H9 (cell line): ENCODE measurements around the gene NHERF1. TPM values are rescaled to one million over a fixed set of nuclear protein-coding genes. Genes with fewer than 3 reads are reported as not detected.

Source experiments
- DNase-seq: peaks from one replicate; pipeline ENCODE4 v3.0.0-alpha.2; 2017
- H2AFZ ChIP-seq: one replicate; pipeline ENCODE4 v1.6.1; 2013; ENCODE audit warnings: mild to moderate bottlenecking, low read length, control low read depth, moderate library complexity
- H2AK5ac ChIP-seq: 2 replicates; pipeline ENCODE4 v1.6.1; 2013; ENCODE audit warnings: low read length, control low read depth, mixed read lengths; ENCODE audit not compliant: insufficient read length
- H2BK120ac ChIP-seq: one replicate; pipeline ENCODE4 v1.6.1; 2013; ENCODE audit warnings: low read depth, mild to moderate bottlenecking, low read length, control low read depth, inconsistent platforms; ENCODE audit not compliant: poor library complexity, severe bottlenecking
- H2BK12ac ChIP-seq: 2 replicates; pipeline ENCODE4 v1.6.1; 2013; ENCODE audit warnings: low read length, control low read depth, mixed read lengths, low read depth; ENCODE audit not compliant: insufficient read length
- H2BK15ac ChIP-seq: 2 replicates; pipeline ENCODE4 v1.6.1; 2013; ENCODE audit warnings: low read depth, low read length, control low read depth
- H2BK20ac ChIP-seq: one replicate; pipeline ENCODE4 v1.6.1; 2013; ENCODE audit warnings: low read depth, mild to moderate bottlenecking, low read length, control low read depth, inconsistent platforms; ENCODE audit not compliant: poor library complexity, severe bottlenecking
- H2BK5ac ChIP-seq: 2 replicates; pipeline ENCODE4 v1.6.1; 2013; ENCODE audit warnings: low read length, control low read depth, mixed read lengths; ENCODE audit not compliant: insufficient read length
- H3K14ac ChIP-seq: 2 replicates; pipeline ENCODE4 v1.6.1; 2013; ENCODE audit warnings: low read length, control low read depth; ENCODE audit not compliant: insufficient read depth
- H3K18ac ChIP-seq: 2 replicates; pipeline ENCODE4 v1.6.1; 2013; ENCODE audit warnings: low read depth, mild to moderate bottlenecking, mixed read lengths, low read length, control low read depth; ENCODE audit not compliant: insufficient read length
- H3K23ac ChIP-seq: 2 replicates; pipeline ENCODE4 v1.6.1; 2013; ENCODE audit warnings: low read length, control low read depth, mixed read lengths, low read depth; ENCODE audit not compliant: insufficient read length
- H3K23me2 ChIP-seq: 2 replicates; pipeline ENCODE4 v1.6.1; 2013; ENCODE audit warnings: low read depth, mild to moderate bottlenecking, mixed read lengths, low read length, control low read depth; ENCODE audit not compliant: insufficient read length, poor library complexity, severe bottlenecking
- H3K27ac ChIP-seq: 2 replicates; pipeline ENCODE4 v1.5.1; 2013; ENCODE audit warnings: low read length, control low read depth, mixed read lengths, low read depth; ENCODE audit not compliant: insufficient read length
- H3K27me3 ChIP-seq: 2 replicates; pipeline ENCODE4 v1.6.1; 2013; ENCODE audit warnings: low read length, control low read depth, inconsistent platforms; ENCODE audit not compliant: insufficient read depth
- H3K4ac ChIP-seq: 2 replicates; pipeline ENCODE4 v1.6.1; 2013; ENCODE audit warnings: low read depth, mild to moderate bottlenecking, control low read depth, inconsistent platforms, low read length, moderate library complexity
- H3K4me1 ChIP-seq: 2 replicates; pipeline ENCODE4 v1.6.1; 2013; ENCODE audit warnings: low read length, control low read depth, inconsistent platforms; ENCODE audit not compliant: insufficient read depth
- H3K4me2 ChIP-seq: 2 replicates; pipeline ENCODE4 v1.6.1; 2013; ENCODE audit warnings: low read length, control low read depth, mixed read lengths; ENCODE audit not compliant: insufficient read length, insufficient read depth
- H3K56ac ChIP-seq: 2 replicates; pipeline ENCODE4 v1.6.1; 2013; ENCODE audit warnings: low read depth, mild to moderate bottlenecking, mixed read lengths, low read length, control low read depth; ENCODE audit not compliant: insufficient read length
- H3K79me1 ChIP-seq: 2 replicates; pipeline ENCODE4 v1.6.1; 2013; ENCODE audit warnings: low read depth, mild to moderate bottlenecking, moderate library complexity, low read length, control low read depth, inconsistent platforms; ENCODE audit not compliant: insufficient read depth, poor library complexity, severe bottlenecking
- H3K79me2 ChIP-seq: 2 replicates; pipeline ENCODE4 v1.6.1; 2013; ENCODE audit warnings: low read length, control low read depth, inconsistent platforms; ENCODE audit not compliant: insufficient read depth
- H3K9ac ChIP-seq: 2 replicates; pipeline ENCODE4 v1.6.1; 2013; ENCODE audit warnings: low read length, control low read depth, mixed read lengths; ENCODE audit not compliant: insufficient read length; ENCODE audit errors: extremely low read depth
- H3K9me3 ChIP-seq: one replicate; pipeline ENCODE4 v1.6.1; 2013; ENCODE audit warnings: low read depth, low read length, inconsistent platforms; ENCODE audit not compliant: control insufficient read depth
- H3T11ph ChIP-seq: one replicate; pipeline ENCODE4 v1.6.1; 2013; ENCODE audit warnings: mild to moderate bottlenecking, low read length, control low read depth, inconsistent platforms
- H4K20me1 ChIP-seq: one replicate; pipeline ENCODE4 v1.6.1; 2013; ENCODE audit not compliant: control insufficient read depth, insufficient read length, insufficient read depth
- H4K5ac ChIP-seq: 2 replicates; pipeline ENCODE4 v1.6.1; 2013; ENCODE audit warnings: low read depth, mild to moderate bottlenecking, mixed read lengths, low read length, control low read depth; ENCODE audit not compliant: insufficient read length
- H4K8ac ChIP-seq: replicated peaks from 2 replicates; pipeline ENCODE4 v1.6.1; 2013; ENCODE audit warnings: low read length, control low read depth, mixed read lengths, low read depth; ENCODE audit not compliant: insufficient read length
- H4K91ac ChIP-seq: 2 replicates; pipeline ENCODE4 v1.6.1; 2013; ENCODE audit warnings: low read depth, mild to moderate bottlenecking, moderate library complexity, mixed read lengths, low read length, control low read depth; ENCODE audit not compliant: insufficient read length
- H3K27ac Mint-ChIP-seq, 3 experiments: 2 replicates in 2 of 3; 3 replicates in 1 of 3; pipeline ENCODE4 v1.8.0; 2020 to 2021; ENCODE audit warnings: mixed read lengths in 3 of 3, mild to moderate bottlenecking in 1 of 3, moderate library complexity in 1 of 3
- H3K27me3 Mint-ChIP-seq: 2 replicates; pipeline ENCODE4 v1.8.0; 2021; ENCODE audit warnings: low read depth, mild to moderate bottlenecking, moderate library complexity, mixed read lengths
- H3K36me3 Mint-ChIP-seq, 3 experiments: 2 replicates in 2 of 3; 3 replicates in 1 of 3; pipeline ENCODE4 v1.8.0; 2020 to 2021; ENCODE audit warnings: low read depth in 3 of 3, mixed read lengths in 3 of 3; ENCODE audit not compliant: insufficient read depth in 1 of 3
- H3K4me1 Mint-ChIP-seq, 2 experiments: 2 replicates each; pipeline ENCODE4 v1.8.0; 2020; ENCODE audit warnings: mixed read lengths in 2 of 2
- H3K4me3 Mint-ChIP-seq, 2 experiments: 2 replicates in 1 of 2; 3 replicates in 1 of 2; pipeline ENCODE4 v1.8.0; 2020 to 2021; ENCODE audit warnings: mild to moderate bottlenecking in 2 of 2, mixed read lengths in 2 of 2, moderate library complexity in 1 of 2
- H3K9me3 Mint-ChIP-seq, 2 experiments: 2 replicates in 1 of 2; 3 replicates in 1 of 2; pipeline ENCODE4 v1.8.0; 2020; ENCODE audit warnings: mild to moderate bottlenecking in 2 of 2, mixed read lengths in 2 of 2, moderate library complexity in 1 of 2
- CTCF ChIP-seq: fragments of 200-600 bp; sonication (generic); conservative IDR thresholded peaks from 3 replicates; pipeline ENCODE4 v1.8.0; 2021; ENCODE audit warnings: antibody characterized with exemption, mild to moderate bottlenecking
- WGBS: extraction: QIAGEN DNeasy Blood & Tissue Kit; methylation state at CpG from one replicate; pipeline ENCODE4 v1.1.7; 2013; ENCODE audit warnings: missing lambda C conversion rate, low lambda C conversion rate, mixed read lengths; ENCODE audit not compliant: insufficient read length; ENCODE audit errors: extremely low coverage; 5-methylcytosine and 5-hydroxymethylcytosine counted together
- total RNA-seq: library from RNA; stranded (reverse); gene quantifications from 2 replicates; pipeline ENCODE4 v1.2.1, GENCODE V29; 2021

Gene NHERF1
- total RNA-seq, 1 experiment from 2014 or later = 74.4 TPM

- H3K14ac ChIP-seq = 0 out of 2 replicates have a peak overlapping the region, but pooled peaks have one; percentile 6
- no peak overlapping the region for H2BK15ac ChIP-seq
- no peak for TF ChIP-seq CTCF
- no peaks in the 10 kb centered on the region; the same call in 1 of the 2 replicates for H3K79me2 ChIP-seq
- no peak overlapping the region for H2BK12ac ChIP-seq
- no peak overlapping the region for H3K56ac ChIP-seq
- H3K9ac ChIP-seq = no peak overlapping the region
- no peak overlapping the region for H2BK120ac ChIP-seq
- DNase-seq = no peak
- H3K4ac ChIP-seq = no peak overlapping the region
- Mint-ChIP-seq H3K27ac (peak overlapping the region; percentile 62 to 97 (median 96); a peak in 4 of 7 replicates), H3K4me1 (peaks cover 53 to 75% of the 10 kb centered on the region in 2 experiments), H3K4me3 (peak overlapping the region in 1 of 2 experiments; percentile 33; a peak in 2 of 5 replicates), H3K9me3 (no peaks in the 10 kb centered on the region), H3K36me3 (peaks cover 1 to 5% (median 5%) of the 10 kb centered on the region in 3 experiments; a peak in 5 of 7 replicates), H3K27me3 (no peaks in the 10 kb centered on the region)
- no CpG with 5 or more reads among the region's 7 CpGs for WGBS
- H3K27ac ChIP-seq = no peak overlapping the region
- no peak overlapping the region for H4K5ac ChIP-seq
- H3K23ac ChIP-seq = no peak overlapping the region
- H3T11ph ChIP-seq = no peak overlapping the region
- H3K79me1 ChIP-seq = peaks cover 3% of the 10 kb centered on the region
- no peaks in the 10 kb centered on the region for H3K9me3 ChIP-seq
- no peak overlapping the region for H3K4me2 ChIP-seq
- H2AK5ac ChIP-seq = no peak overlapping the region
- H3K27me3 ChIP-seq = no peaks in the 10 kb centered on the region
- H4K20me1 ChIP-seq = no peaks in the 10 kb centered on the region
- H3K23me2 ChIP-seq = no peaks in the 10 kb centered on the region
- peaks cover 11% of the 10 kb centered on the region; the same call in 1 of the 2 replicates for H3K4me1 ChIP-seq
- H4K91ac ChIP-seq = no peak overlapping the region
- no peak overlapping the region for H2BK20ac ChIP-seq
- no peak overlapping the region for H4K8ac ChIP-seq
- peak overlapping the region; percentile 8 for H3K18ac ChIP-seq
- no peak overlapping the region for H2BK5ac ChIP-seq
- H2AFZ ChIP-seq = no peak overlapping the region
Measured at GRCh38 chr17:74760404-74761105, 12.1 kb downstream of the NHERF1 start.
